HFF-Myc (cell line): ENCODE measurements around the gene HLF.

Experiments used
- DNase-seq: peaks from one replicate; pipeline ENCODE4 v3.0.0-alpha.2; 2011; ENCODE audit warnings: low read depth; ENCODE audit errors: extremely low read depth
- H3K4me3 ChIP-seq: replicated peaks from 2 replicates; pipeline ENCODE4 v1.5.1; 2011; ENCODE audit warnings: low read depth, mild to moderate bottlenecking, control low read depth, low read length
- CTCF ChIP-seq: IDR thresholded peaks from 2 replicates; pipeline ENCODE4 v1.5.1; 2012; ENCODE audit warnings: mild to moderate bottlenecking, low read depth, low read length, control low read depth; ENCODE audit errors: missing control alignments

HLF gene

DNA sequence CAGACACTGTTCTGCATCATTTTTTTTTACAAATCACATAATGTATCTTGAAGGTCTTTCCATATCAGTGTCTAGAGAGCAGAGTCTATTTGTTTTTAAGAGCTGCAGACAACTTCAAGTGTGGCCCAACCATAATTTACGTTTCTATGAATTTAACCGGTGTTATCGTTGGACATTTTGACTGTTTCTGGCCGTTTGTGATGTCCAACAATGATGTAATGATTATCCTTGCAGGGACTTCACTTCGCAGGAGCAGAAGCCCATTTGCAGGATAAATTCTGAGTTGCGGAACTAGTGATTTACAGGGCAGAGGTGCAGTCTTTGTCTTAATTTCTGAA, 26.9 kb upstream of the HLF start:
- no peak for DNase-seq
- no peak for TF ChIP-seq CTCF
- peak overlapping the region; percentile 50 for H3K4me3 ChIP-seq

DNA sequence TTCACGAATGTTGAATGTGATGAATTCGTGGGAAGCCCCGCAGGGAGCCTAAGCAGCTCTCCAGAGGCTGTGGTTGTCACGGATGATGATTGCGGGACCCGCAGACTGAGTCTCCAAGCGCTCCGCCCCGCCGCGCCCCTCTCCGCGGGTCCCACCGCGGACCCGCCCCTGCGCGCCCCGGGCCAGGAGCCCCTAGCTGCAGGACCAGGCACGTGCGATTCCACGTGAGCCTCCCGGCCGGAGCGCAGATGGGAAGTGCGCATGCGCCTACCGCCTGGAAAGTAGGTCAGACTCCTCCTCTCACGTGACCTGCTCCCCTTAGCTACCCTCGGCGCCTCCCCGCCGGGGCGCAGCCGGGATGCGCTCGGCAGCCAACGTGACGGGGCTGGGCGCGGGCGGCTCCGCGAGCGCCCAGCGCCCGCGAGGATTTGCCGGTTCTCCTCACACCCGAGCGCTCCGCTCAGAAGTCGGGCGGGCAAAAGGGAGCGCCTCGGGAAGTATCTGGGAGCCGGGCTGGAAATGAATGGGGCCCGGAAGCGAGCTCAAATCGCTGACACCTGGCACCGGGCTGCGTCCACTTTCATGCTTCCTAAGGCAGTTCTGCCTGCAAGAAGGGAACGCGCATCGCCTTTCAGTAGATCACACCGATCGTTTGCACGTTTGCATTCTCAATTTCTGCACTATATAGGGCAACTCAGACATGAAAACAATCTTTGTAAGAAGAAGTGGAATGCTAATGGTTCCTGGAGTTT, 26.4 kb upstream of the HLF start:
- peak; percentile 77 for DNase-seq
- no peak for TF ChIP-seq CTCF
- H3K4me3 ChIP-seq: peak overlapping the region; percentile 50

DNA sequence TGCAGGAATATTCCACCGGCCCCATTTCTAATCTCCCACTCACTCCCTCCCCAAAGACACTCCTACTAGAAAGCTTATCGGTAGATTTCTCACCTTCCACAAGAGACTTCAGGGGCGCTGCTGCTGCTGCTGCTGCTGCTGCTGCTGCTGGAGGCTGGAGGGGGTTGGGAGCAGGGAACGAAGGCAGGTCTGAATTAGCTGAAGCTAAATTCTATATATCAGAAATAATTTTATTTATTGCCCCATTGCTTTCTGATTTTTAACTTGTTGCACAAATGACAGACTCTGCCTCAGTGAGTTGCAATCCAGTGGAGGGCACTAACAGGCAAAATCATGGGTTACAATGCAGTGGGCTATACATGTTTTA, 25.8 kb upstream of the HLF start:
- no peak for DNase-seq
- peak overlapping the region; percentile 50 for H3K4me3 ChIP-seq
- TF ChIP-seq CTCF: no peak

- no peak for DNase-seq
- H3K4me3 ChIP-seq: no peak overlapping the region
- no peak for TF ChIP-seq CTCF
Observed at GRCh38 chr17:55241097-55241496, 23.7 kb upstream of the HLF start.

- no peak overlapping the region for H3K4me3 ChIP-seq
- no peak for DNase-seq
- no peak for TF ChIP-seq CTCF
Observed at GRCh38 chr17:55242476-55242875, 22.3 kb upstream of the HLF start.

GRCh38 chr17:55245986-55246385, 18.8 kb upstream of the HLF start:
- no peak overlapping the region for H3K4me3 ChIP-seq
- DNase-seq: peak; percentile 16
- no peak for TF ChIP-seq CTCF

GRCh38 chr17:55246583-55246982, 18.2 kb upstream of the HLF start:
- no peak for TF ChIP-seq CTCF
- DNase-seq: no peak
- no peak overlapping the region for H3K4me3 ChIP-seq
